SK-N-SH (cell line): ENCODE data around the gene COL6A6.

ENCODE experiments used
- POLR2AphosphoS5 ChIP-seq: IDR thresholded peaks from 2 replicates; pipeline ENCODE4 v1.6.1; 2012; ENCODE audit warnings: low read depth, low read length
- RAD21 ChIP-seq: IDR thresholded peaks from 2 replicates; pipeline ENCODE4 v1.6.1; 2012; ENCODE audit warnings: mild to moderate bottlenecking, low read length

- TF ChIP-seq POLR2AphosphoS5 (no peak), RAD21 (no peak)
These were observed 28.1 kb upstream of the COL6A6 start for GRCh38 chr3:130488769-130489450.
